ENCODE results near the gene LOXL1. TPM values are rescaled to one million over a fixed set of nuclear protein-coding genes. Genes with fewer than 3 reads are reported as not detected.

Gene LOXL1
- total and polyA plus RNA-seq, 3 donors from 2014 or later: 13.9 to 56.8 (median 14.9) TPM

GRCh38 chr15:73922186-73923151 is 3.8 kb upstream of the LOXL1 start:
- no peak for DNase-seq
- peaks cover 36% of the 10 kb centered on the region for H3K4me1 ChIP-seq
- H3K9me3 ChIP-seq: no peaks in the 10 kb centered on the region
- peak overlapping the region; percentile 18 to 42 for H3K27ac ChIP-seq
- no peaks in the 10 kb centered on the region for H3K36me3 ChIP-seq (ENCODE audit: low read depth, missing control alignments)
- intact Hi-C loops (cut with DNase I; ENCODE audit: low total_unique reads): no loop called here
- no peaks in the 10 kb centered on the region for H3K27me3 ChIP-seq
- TF ChIP-seq POLR2A (IDR thresholded peaks at IDR 0.05) (no peak), CTCF (IDR thresholded peaks at IDR 0.05) (no peak)
- H3K4me3 ChIP-seq: no peak overlapping the region
- 48 to 53% methylated on average over 10 to 19 of the region's 19 CpGs for WGBS, 2 donors

DNA sequence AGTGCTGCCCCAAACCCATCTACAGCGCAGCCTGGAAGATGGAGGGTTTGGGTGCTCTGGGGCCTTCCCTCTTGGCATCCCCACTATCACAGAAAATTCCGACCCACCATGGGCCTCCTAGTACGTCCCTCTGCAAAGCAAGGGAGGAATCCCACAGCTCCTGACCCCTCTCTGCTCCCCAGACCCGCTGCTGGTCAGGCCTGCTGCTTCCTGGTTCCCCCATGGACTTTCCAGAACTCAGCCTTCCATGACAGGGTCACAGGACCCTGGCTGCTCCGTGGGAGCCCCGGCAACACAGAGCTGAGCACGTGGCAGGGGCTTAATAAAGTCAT is 3.1 kb upstream of the LOXL1 start:
- intact Hi-C loops (cut with DNase I; ENCODE audit: low total_unique reads): no loop called here
- H3K27ac ChIP-seq: peak overlapping the region; percentile 18 to 42
- no peaks in the 10 kb centered on the region for H3K9me3 ChIP-seq
- H3K27me3 ChIP-seq: no peaks in the 10 kb centered on the region
- TF ChIP-seq POLR2A (IDR thresholded peaks at IDR 0.05): no peak
- no peak for DNase-seq
- H3K4me3 ChIP-seq: no peak overlapping the region
- no peaks in the 10 kb centered on the region for H3K36me3 ChIP-seq (ENCODE audit: low read depth, missing control alignments)
- H3K4me1 ChIP-seq: peaks cover 39% of the 10 kb centered on the region
- 63 to 90% methylated on average over 4 to 7 of the region's 7 CpGs for WGBS, 2 donors

DNA sequence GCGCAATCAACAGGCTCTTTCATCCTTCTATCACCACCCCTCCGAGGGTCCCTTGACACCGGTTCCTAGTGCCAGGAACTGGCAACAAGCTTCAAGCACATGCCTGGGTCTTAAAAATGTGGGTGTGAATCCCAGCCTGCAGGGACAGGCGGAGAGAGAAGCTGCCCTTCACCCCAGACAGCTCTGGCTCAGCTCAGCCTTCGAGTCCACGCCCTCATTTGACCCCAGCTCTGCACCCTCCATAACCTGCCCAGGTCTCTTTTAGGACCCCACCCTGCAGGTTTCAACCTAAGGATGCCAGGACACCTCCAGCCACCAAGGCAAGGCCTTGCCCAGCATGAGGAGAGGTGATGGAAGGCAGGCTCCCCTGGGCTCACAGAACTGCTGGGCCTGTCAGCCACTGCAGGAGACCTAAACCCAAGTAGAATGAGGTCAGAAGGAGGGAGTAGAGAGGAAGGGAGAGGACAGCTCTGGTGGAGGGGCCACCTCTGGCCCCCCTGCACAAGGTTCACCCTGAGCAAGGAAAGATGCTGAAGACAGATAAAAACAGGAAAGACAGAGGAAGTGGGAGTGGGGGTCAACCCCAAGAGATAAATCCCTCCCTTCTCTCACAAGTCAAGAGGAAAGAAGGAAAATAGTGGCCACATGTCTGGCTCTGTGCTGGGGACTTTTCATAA is 2.6 kb upstream of the LOXL1 start:
- peaks cover 41% of the 10 kb centered on the region for H3K4me1 ChIP-seq

GRCh38 chr15:73924171-73924921 is 1.9 kb upstream of the LOXL1 start:
- Histone ChIP-seq H3K9me3 (no peaks in the 10 kb centered on the region), H3K4me1 (peaks cover 41% of the 10 kb centered on the region), H3K4me3 (no peak overlapping the region), H3K36me3 (ENCODE audit: low read depth, missing control alignments) (no peaks in the 10 kb centered on the region), H3K27me3 (no peaks in the 10 kb centered on the region), H3K27ac (peak overlapping the region in 1 of 2 donors; percentile 18)
- TF ChIP-seq CTCF (IDR thresholded peaks at IDR 0.05) (no peak), POLR2A (IDR thresholded peaks at IDR 0.05) (no peak)
- 46 to 53% methylated on average over 10 to 12 of the region's 12 CpGs for WGBS, 2 donors
- no peak for DNase-seq
- intact Hi-C loops (cut with DNase I; ENCODE audit: low total_unique reads): no loop called here

More for the DNA sequence above, 2.6 kb upstream of the LOXL1 start:
- Histone ChIP-seq H3K36me3 (ENCODE audit: low read depth, missing control alignments) (no peaks in the 10 kb centered on the region), H3K27me3 (no peaks in the 10 kb centered on the region), H3K27ac (peak overlapping the region in 1 of 2 donors; percentile 18), H3K9me3 (no peaks in the 10 kb centered on the region), H3K4me3 (no peak overlapping the region)
- intact Hi-C loops (cut with DNase I; ENCODE audit: low total_unique reads): no loop called here
- WGBS, 2 donors: 68 to 82% methylated on average over 3 to 6 of the region's 6 CpGs
- no peak for DNase-seq
- TF ChIP-seq POLR2A (IDR thresholded peaks at IDR 0.05): no peak
- no peak for TF ChIP-seq CTCF (IDR thresholded peaks at IDR 0.05)

DNA sequence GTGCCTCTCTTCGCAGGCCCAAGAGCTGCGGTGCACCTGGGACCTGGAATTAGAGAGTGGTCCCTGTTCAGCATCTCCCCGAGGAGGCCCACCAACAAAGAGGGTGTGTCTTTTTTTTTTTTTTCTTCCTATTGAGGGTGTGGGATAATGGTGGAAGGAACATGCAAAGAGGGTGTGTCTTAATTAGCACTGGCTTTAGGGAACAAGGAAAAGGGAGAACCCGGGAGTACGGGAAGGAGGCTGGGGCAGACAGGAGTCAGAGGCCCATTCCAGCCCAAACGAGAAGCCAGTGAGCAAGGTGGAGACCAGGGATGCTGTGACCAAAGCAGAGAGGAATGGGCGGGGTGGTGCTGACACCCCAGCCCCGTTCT is 429 bp upstream of the LOXL1 start:
- H3K36me3 ChIP-seq (ENCODE audit: low read depth, missing control alignments): no peaks in the 10 kb centered on the region
- no peaks in the 10 kb centered on the region for H3K27me3 ChIP-seq
- H3K4me1 ChIP-seq: peaks cover 41% of the 10 kb centered on the region
- H3K27ac ChIP-seq: peak overlapping the region in 1 of 2 donors; percentile 59
- WGBS, 2 donors: 47 to 57% methylated on average over 8 of the region's 8 CpGs
- H3K4me3 ChIP-seq: peak overlapping the region in 1 of 2 donors; percentile 76
- no peaks in the 10 kb centered on the region for H3K9me3 ChIP-seq
- DNase-seq: no peak
- no peak for TF ChIP-seq POLR2A (IDR thresholded peaks at IDR 0.05)
- no peak for TF ChIP-seq CTCF (IDR thresholded peaks at IDR 0.05)
- intact Hi-C loops (cut with DNase I; ENCODE audit: low total_unique reads): no loop called here

Measured in testis (tissue), 3 donors.